H1 (cell line): ENCODE measurements around the gene SLC35G6. TPM values are rescaled to one million over a fixed set of nuclear protein-coding genes. Genes with fewer than 3 reads are reported as not detected.

Source experiments
- CTCF ChIA-PET: fragments of 300-600 bp; sonication (Branson Sonifier 250); formaldehyde crosslinking; loops from one replicate; lab custom pipeline; 2021; ENCODE audit not compliant: partially characterized antibody; lab: Charles Lee
- POLR2A ChIA-PET: fragments of 300-600 bp; sonication (Branson Sonifier 250); formaldehyde crosslinking; loops from one replicate; lab custom pipeline; 2021; ENCODE audit warnings: inconsistent platforms; ENCODE audit not compliant: partially characterized antibody; lab: Charles Lee
- DNase-seq, 2 experiments: peaks; one replicate each; pipeline versions ENCODE4 v3.0.0 to v3.0.0-alpha.2; 2010 to 2022; ENCODE audit warnings: low spot score in 2 of 2, low read depth in 1 of 2, mixed read lengths in 1 of 2
- FAIRE-seq: peaks from 2 replicates; lab custom pipeline; 2011; peaks lifted over from hg19 to GRCh38; lab: Jason Lieb, UNC
- H2AFZ ChIP-seq: 2 replicates; pipeline ENCODE4 v1.8.1; 2012; ENCODE audit warnings: low read length, inconsistent platforms
- H2AK5ac ChIP-seq: 2 replicates; pipeline ENCODE4 v1.6.1; 2013; ENCODE audit warnings: low read depth, low read length
- H2BK120ac ChIP-seq: replicated peaks from 2 replicates; pipeline ENCODE3; 2013; ENCODE audit warnings: low read depth, low read length, inconsistent platforms
- H2BK12ac ChIP-seq: 2 replicates; pipeline ENCODE4 v1.6.1; 2013; ENCODE audit warnings: low read depth, low read length
- H2BK15ac ChIP-seq: 2 replicates; pipeline ENCODE4 v1.6.1; 2013; ENCODE audit warnings: low read length
- H2BK20ac ChIP-seq: 2 replicates; pipeline ENCODE4 v1.6.1; 2013; ENCODE audit warnings: low read length
- H2BK5ac ChIP-seq: 2 replicates; pipeline ENCODE4 v1.6.1; 2013; ENCODE audit warnings: low read depth, low read length
- H3K14ac ChIP-seq: 2 replicates; pipeline ENCODE4 v1.6.1; 2013; ENCODE audit warnings: inconsistent platforms; ENCODE audit not compliant: insufficient read length
- H3K18ac ChIP-seq: 2 replicates; pipeline ENCODE4 v1.6.1; 2013; ENCODE audit warnings: low read length; ENCODE audit errors: extremely low read depth
- H3K23ac ChIP-seq: 2 replicates; pipeline ENCODE4 v1.6.1; 2013; ENCODE audit warnings: inconsistent platforms; ENCODE audit not compliant: insufficient read length
- H3K23me2 ChIP-seq: 2 replicates; pipeline ENCODE4 v1.6.1; 2013; ENCODE audit warnings: low read depth, low read length
- H3K27ac ChIP-seq: 2 replicates; pipeline ENCODE4 v1.6.1; 2011; ENCODE audit warnings: low read depth, low read length, inconsistent platforms
- H3K27me3 ChIP-seq, 4 experiments: replicated peaks in 1 of 4; 1 replicate in 1 of 4; 2 replicates in 3 of 4; pipeline versions ENCODE4 v1.6.1 to v1.8.1; 2011 to 2013; ENCODE audit warnings: low read length in 3 of 4, mild to moderate bottlenecking in 3 of 4, inconsistent platforms in 2 of 4, mixed read lengths in 2 of 4, moderate library complexity in 1 of 4; ENCODE audit not compliant: control insufficient read depth in 3 of 4, insufficient read depth in 3 of 4; ENCODE audit errors: extremely low read depth in 1 of 4
- H3K36me3 ChIP-seq, 4 experiments: 2 replicates each; pipeline versions ENCODE4 v1.6.1 to v1.8.1; 2011 to 2013; ENCODE audit warnings: mild to moderate bottlenecking in 4 of 4, low read length in 3 of 4, moderate library complexity in 2 of 4, control low read depth in 1 of 4, inconsistent platforms in 1 of 4; ENCODE audit not compliant: insufficient read depth in 4 of 4, control insufficient read depth in 2 of 4
- H3K4ac ChIP-seq: replicated peaks from 2 replicates; pipeline ENCODE3; 2013; ENCODE audit warnings: low read length, low read depth, mixed read lengths, inconsistent platforms; ENCODE audit not compliant: insufficient read length
- H3K4me1 ChIP-seq, 4 experiments: replicated peaks in 1 of 4; 1 replicate in 1 of 4; 2 replicates in 3 of 4; pipeline versions ENCODE4 v1.6.1 to v1.8.1; 2011 to 2013; ENCODE audit warnings: low read length in 3 of 4, inconsistent platforms in 2 of 4, mixed read lengths in 1 of 4; ENCODE audit not compliant: insufficient read depth in 4 of 4, control insufficient read depth in 3 of 4
- H3K4me2 ChIP-seq, 2 experiments: 2 replicates each; pipeline versions ENCODE4 v1.6.1 to v1.8.1; 2011 to 2013; ENCODE audit warnings: low read depth in 2 of 2, low read length in 2 of 2, control low read depth in 1 of 2, inconsistent platforms in 1 of 2, mild to moderate bottlenecking in 1 of 2; ENCODE audit not compliant: insufficient read depth in 1 of 2
- H3K4me3 ChIP-seq, 4 experiments: fragments of 200-600, 300-600 bp in 1 of 4; sonication (generic), shearing (Covaris generic), sonication (Bioruptor Twin) in 1 of 4; 2 replicates each; pipeline versions ENCODE4 v1.5.1 to v1.8.1; 2011 to 2016; ENCODE audit warnings: low read length in 4 of 4, low read depth in 3 of 4, control low read depth in 2 of 4, inconsistent platforms in 2 of 4, mild to moderate bottlenecking in 2 of 4, mixed read lengths in 1 of 4, moderate library complexity in 1 of 4; ENCODE audit not compliant: insufficient read depth in 2 of 4; ENCODE audit errors: extremely low read depth in 1 of 4
- H3K56ac ChIP-seq: replicated peaks from 2 replicates; pipeline ENCODE3; 2013; ENCODE audit warnings: low read depth, mild to moderate bottlenecking, mixed read lengths, low read length, inconsistent platforms; ENCODE audit not compliant: insufficient read length
- H3K79me1 ChIP-seq: 2 replicates; pipeline ENCODE4 v1.6.1; 2013; ENCODE audit warnings: low read depth, low read length, control low read depth
- H3K79me2 ChIP-seq, 2 experiments: 2 replicates each; pipeline versions ENCODE4 v1.6.1 to v1.8.1; 2012 to 2013; ENCODE audit warnings: low read length in 2 of 2, mild to moderate bottlenecking in 2 of 2, inconsistent platforms in 1 of 2; ENCODE audit not compliant: insufficient read depth in 2 of 2, control insufficient read depth in 1 of 2
- H3K9ac ChIP-seq, 4 experiments: replicated peaks in 1 of 4; 1 replicate in 1 of 4; 2 replicates in 3 of 4; pipeline versions ENCODE4 v1.6.1 to v1.8.1; 2011 to 2013; ENCODE audit warnings: low read depth in 3 of 4, low read length in 3 of 4, control low read depth in 2 of 4, mild to moderate bottlenecking in 2 of 4, moderate library complexity in 2 of 4, inconsistent platforms in 1 of 4; ENCODE audit errors: extremely low read depth in 1 of 4
- H3K9me3 ChIP-seq, 2 experiments: 2 replicates each; pipeline versions ENCODE4 v1.6.1 to v1.8.1; 2012 to 2013; ENCODE audit warnings: mild to moderate bottlenecking in 2 of 2, moderate library complexity in 2 of 2, control low read depth in 1 of 2, inconsistent platforms in 1 of 2, low read depth in 1 of 2, low read length in 1 of 2, mixed read lengths in 1 of 2; ENCODE audit not compliant: insufficient read depth in 2 of 2
- H4K20me1 ChIP-seq, 2 experiments: replicated peaks in 1 of 2; 2 replicates each; pipeline versions ENCODE3 to v1.8.1; 2011 to 2013; ENCODE audit warnings: inconsistent platforms in 2 of 2, low read length in 2 of 2, mild to moderate bottlenecking in 1 of 2; ENCODE audit not compliant: insufficient read depth in 2 of 2, control insufficient read depth in 1 of 2
- H4K5ac ChIP-seq: 2 replicates; pipeline ENCODE4 v1.6.1; 2013; ENCODE audit warnings: low read length, low read depth, mixed read lengths, inconsistent platforms; ENCODE audit not compliant: insufficient read length
- H4K8ac ChIP-seq: 2 replicates; pipeline ENCODE4 v1.8.0; 2013; ENCODE audit warnings: mild to moderate bottlenecking, moderate library complexity, low read length, inconsistent platforms; ENCODE audit not compliant: insufficient read depth; ENCODE audit errors: extremely low read depth
- H4K91ac ChIP-seq: replicated peaks from 2 replicates; pipeline ENCODE3; 2013; ENCODE audit warnings: low read length, mixed read lengths, inconsistent platforms; ENCODE audit not compliant: insufficient read length
- ASH2L ChIP-seq: fragments of 200-600, 300-600 bp; sonication (generic); IDR thresholded peaks from one replicate; pipeline ENCODE4 v1.7.1; 2017; ENCODE audit warnings: low read length
- BACH1 ChIP-seq: IDR thresholded peaks from 2 replicates; pipeline ENCODE4 v1.6.1; 2012; ENCODE audit warnings: low read length, improper control_type of control experiment
- CREB1 ChIP-seq: IDR thresholded peaks from 2 replicates; pipeline ENCODE4 v1.6.1; 2012; ENCODE audit warnings: inconsistent platforms
- WGBS, 2 experiments: shearing (Covaris generic) in 1 of 2; methylation state at CpG; one replicate each; pipeline versions ENCODE4 v1.1.6 to v1.1.7; 2013 to 2015; ENCODE audit warnings: low lambda C conversion rate in 2 of 2, mixed read lengths in 2 of 2, inconsistent platforms in 1 of 2, low coverage in 1 of 2, missing lambda C conversion rate in 1 of 2; ENCODE audit not compliant: insufficient replicate concordance in 2 of 2, insufficient coverage in 1 of 2, insufficient read length in 1 of 2; ENCODE audit errors: extremely low coverage in 1 of 2, missing lambda C conversion rate in 1 of 2; 5-methylcytosine and 5-hydroxymethylcytosine counted together
- polyA plus RNA-seq, 7 experiments: library from polyadenylated mRNA; depleted of rRNA in 3 of 7; stranded (reverse) in 5 of 7; unstranded in 2 of 7; fragments of >200 nt in 5 of 7; fragments of 200-250 nt in 2 of 7; gene quantifications; 1 replicate in 5 of 7; 2 replicates in 1 of 7; 4 replicates in 1 of 7; pipeline versions ENCODE4 v1.2.1 to v1.2.3, GENCODE V29; 2011 to 2013; ENCODE audit warnings: missing spikeins in 2 of 7, mixed read lengths in 2 of 7
- total RNA-seq: library from RNA; stranded (reverse); fragmentation: NEBNext Ultra II Directional; extraction: Animal tissue kit (Norgen Biotek cat#: 25700); gene quantifications from 2 replicates; pipeline ENCODE4 v1.2.1, GENCODE V29; 2021

The SLC35G6 gene
- total and polyA plus RNA-seq, 2 of the 8 experiments (the other 6 are each of a cell fraction or from before 2014, with no cell fraction given): 0.05 TPM; not detected in 1

- Histone ChIP-seq H2BK120ac (peak overlapping the region; percentile 24), H3K23me2 (peaks cover 16% of the 10 kb centered on the region), H3K27ac (peak overlapping the region; percentile 56), H3K14ac (no peak overlapping the region), H3K4me1 (peaks cover 2 to 28% (median 21%) of the 10 kb centered on the region in 4 experiments), H4K5ac (peak overlapping the region; percentile 51), H3K4me3 (peak overlapping the region; percentile 41 to 94 (median 50)), H4K20me1 (peaks cover 0 to 5% of the 10 kb centered on the region in 2 experiments), H3K56ac (peak overlapping the region; percentile 77), H2AFZ (no peak overlapping the region), H4K91ac (peak overlapping the region; percentile 42), H3K4ac (peak overlapping the region; percentile 95), H2BK12ac (peak overlapping the region; percentile 82; the same call in 1 of the 2 replicates), H3K79me2 (peaks cover 0 to 31% of the 10 kb centered on the region in 2 experiments; a peak in 2 of 4 replicates), H3K9me3 (no peaks in the 10 kb centered on the region), H3K4me2 (peak overlapping the region; percentile 71 to 97), H3K36me3 (no peaks in the 10 kb centered on the region), H3K23ac (no peak overlapping the region), H3K27me3 (no peaks in the 10 kb centered on the region; a peak in 1 of 7 replicates), H3K9ac (peak overlapping the region in 3 of 4 experiments; percentile 48 to 65 (median 62); a peak in 6 of 7 replicates), H2BK20ac (peak overlapping the region; percentile 15; the same call in 1 of the 2 replicates), H2BK15ac (peak overlapping the region; percentile 55), H4K8ac (peak overlapping the region; percentile 93), H2AK5ac (0 out of 2 replicates have a peak overlapping the region, but pooled peaks have one; percentile 16), H2BK5ac (peak overlapping the region; percentile 66; the same call in 1 of the 2 replicates), H3K79me1 (peaks cover 12% of the 10 kb centered on the region), H3K18ac (peak overlapping the region; percentile 71)
- no peak for FAIRE-seq
- 65% methylated on average over 23 of the region's 40 CpGs; no CpG with 5 or more reads in 1 of the 2 experiments for WGBS, 2 experiments
- ChIA-PET POLR2A (interaction anchor here (0.8 to 14.3 kb wide), 12 partner anchors 8 to 97 kb away, joined by 3 to 339 read pairs (median 5); partner anchors contain the start of genes CHRNB1, FGF11, POLR2A and TMEM102), CTCF (interaction anchor here (0.9 to 3.3 kb wide), 6 partner anchors 10 to 42 kb away, joined by 3 to 17 read pairs (median 4); partner anchors contain the start of gene TMEM102)
- peak in 1 of 2 experiments; percentile 69 for DNase-seq
- no peak for TF ChIP-seq BACH1
- TF ChIP-seq ASH2L: peak; percentile 47
- peak; percentile 46; the same call in 1 of the 2 replicates for TF ChIP-seq CREB1
Measured at GRCh38 chr17:7478276-7479212, 2.7 kb upstream of the SLC35G6 start.
